ENCODE measurements around the gene RELN.

The RELN gene

DNA sequence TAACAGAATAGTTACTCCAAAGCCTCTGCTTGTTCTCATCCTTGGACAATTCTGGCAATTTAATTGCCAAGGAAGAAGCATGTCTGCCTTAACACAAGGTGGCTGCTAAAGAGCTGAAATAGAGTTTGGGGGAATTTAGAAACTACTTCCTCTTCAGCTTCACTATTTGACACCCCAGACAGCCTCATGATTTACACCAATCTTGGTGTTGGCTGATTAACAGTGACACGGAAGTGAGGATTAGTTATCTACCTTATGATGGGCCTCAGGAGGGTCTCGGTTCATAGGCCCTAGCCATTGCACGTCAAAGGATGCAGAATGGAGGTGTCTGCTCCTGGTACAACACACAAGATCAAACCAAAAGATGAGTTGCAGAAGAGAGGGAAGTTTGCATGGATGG lies 102.4 kb downstream of the RELN start:
- POLR2A ChIA-PET, result no interaction called here
- CTCF ChIA-PET, result no interaction called here
- no peak for DNase-seq (ENCODE audit: extremely low spot score)
- TF ChIP-seq SUZ12 (IDR thresholded peaks at IDR 0.05) (no peak), ELF4 (IDR thresholded peaks at IDR 0.05) (no peak), L3MBTL2 (conservative IDR thresholded peaks at IDR 0.05) (no peak)

DNA sequence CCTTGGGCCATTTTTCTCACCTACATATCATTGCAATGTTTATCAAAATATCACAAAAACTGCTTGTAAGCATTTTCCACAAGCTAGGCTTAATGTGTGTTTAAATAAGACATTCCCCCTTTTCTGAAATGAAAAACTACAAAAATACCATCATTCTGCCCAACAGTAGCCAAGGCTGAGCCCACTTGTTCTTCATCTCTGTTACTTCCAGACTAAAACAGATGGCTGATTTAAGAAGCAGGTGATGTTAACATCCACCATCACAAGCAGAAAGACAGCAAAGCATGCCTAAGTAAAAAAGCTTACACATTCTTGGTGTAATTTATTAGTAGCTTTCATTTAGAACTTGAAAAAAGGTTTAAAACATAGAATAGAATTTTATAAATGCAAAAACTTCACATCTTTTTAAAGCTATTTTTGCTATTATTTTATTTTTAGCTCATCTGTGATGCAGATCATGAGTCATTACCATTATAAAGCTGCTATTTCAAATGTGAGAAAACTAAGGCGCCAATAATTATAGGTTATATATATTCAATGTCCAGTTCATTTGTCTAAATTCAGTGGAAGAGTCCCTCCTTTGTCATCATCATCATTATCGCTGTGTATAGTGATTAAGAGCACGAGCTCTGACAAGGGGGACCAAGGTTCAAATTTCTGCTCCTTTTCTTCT lies 109.4 kb downstream of the RELN start:
- DNase-seq (ENCODE audit: extremely low spot score), result no peak
- no peak for TF ChIP-seq FOXK2 (IDR thresholded peaks at IDR 0.05)
- no peak for TF ChIP-seq LEF1 (IDR thresholded peaks at IDR 0.05; ENCODE audit: borderline replicate concordance)
- no peak for TF ChIP-seq BHLHE40 (IDR thresholded peaks at IDR 0.05; ENCODE audit: borderline replicate concordance)
- TF ChIP-seq ELF4 (IDR thresholded peaks at IDR 0.05), result no peak
- TF ChIP-seq NFRKB (IDR thresholded peaks at IDR 0.05), result no peak
- POLR2A ChIA-PET, result no interaction called here
- CTCF ChIA-PET, result no interaction called here

DNA sequence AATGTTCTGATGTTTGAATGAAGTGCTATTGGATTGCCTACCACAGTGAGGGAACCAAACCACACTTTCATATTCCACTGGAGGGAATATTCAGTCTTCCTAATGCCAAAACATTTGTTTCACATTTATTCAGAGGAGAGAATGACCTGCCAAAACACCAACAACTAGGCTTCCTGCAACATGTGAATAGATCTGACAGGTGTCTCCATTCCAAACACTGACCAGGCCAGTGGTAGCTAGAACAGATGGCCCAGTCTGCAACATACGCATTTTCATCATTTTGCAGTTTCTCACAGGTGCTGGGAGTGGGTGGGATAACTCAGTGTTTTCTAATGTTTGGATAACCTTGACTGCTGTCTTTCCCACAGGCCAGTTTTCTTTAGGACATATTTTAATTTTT lies 110.0 kb downstream of the RELN start:
- ChIA-PET POLR2A (no interaction called here), CTCF (no interaction called here)
- DNase-seq (ENCODE audit: extremely low spot score), result no peak
- TF ChIP-seq ZNF384 (IDR thresholded peaks at IDR 0.05) (no peak), HDGF (IDR thresholded peaks at IDR 0.05; ENCODE audit: borderline replicate concordance) (no peak), L3MBTL2 (conservative IDR thresholded peaks at IDR 0.05) (no peak), BHLHE40 (IDR thresholded peaks at IDR 0.05; ENCODE audit: borderline replicate concordance) (no peak), ARNT (IDR thresholded peaks at IDR 0.05) (no peak)

DNA sequence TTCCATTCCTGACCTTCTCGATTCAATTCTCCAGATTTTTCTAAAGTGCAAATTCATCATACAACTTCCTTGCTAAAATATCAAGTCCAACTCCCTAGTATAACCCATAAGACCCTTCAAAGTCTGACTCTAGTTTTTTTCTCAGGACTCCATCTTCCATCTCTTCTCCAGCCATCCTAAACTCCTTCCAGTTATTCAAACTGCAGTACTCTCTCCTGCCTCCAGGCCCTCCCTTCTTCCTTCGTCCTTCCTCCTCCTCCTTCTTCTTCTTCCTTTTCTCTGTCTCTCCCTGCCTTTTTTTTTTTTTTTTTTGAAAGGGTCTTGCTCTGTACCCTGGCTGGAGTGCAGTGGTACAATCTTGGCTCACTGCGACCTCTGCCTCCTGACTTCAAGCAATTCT lies 111.9 kb downstream of the RELN start:
- DNase-seq (ENCODE audit: extremely low spot score), result no peak
- ChIA-PET POLR2A (no interaction called here), CTCF (no interaction called here)
- TF ChIP-seq SUZ12 (IDR thresholded peaks at IDR 0.05), result no peak
- TF ChIP-seq, protein P1, sequence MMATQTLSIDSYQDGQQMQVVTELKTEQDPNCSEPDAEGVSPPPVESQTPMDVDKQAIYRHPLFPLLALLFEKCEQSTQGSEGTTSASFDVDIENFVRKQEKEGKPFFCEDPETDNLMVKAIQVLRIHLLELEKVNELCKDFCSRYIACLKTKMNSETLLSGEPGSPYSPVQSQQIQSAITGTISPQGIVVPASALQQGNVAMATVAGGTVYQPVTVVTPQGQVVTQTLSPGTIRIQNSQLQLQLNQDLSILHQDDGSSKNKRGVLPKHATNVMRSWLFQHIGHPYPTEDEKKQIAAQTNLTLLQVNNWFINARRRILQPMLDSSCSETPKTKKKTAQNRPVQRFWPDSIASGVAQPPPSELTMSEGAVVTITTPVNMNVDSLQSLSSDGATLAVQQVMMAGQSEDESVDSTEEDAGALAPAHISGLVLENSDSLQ (IDR thresholded peaks at IDR 0.05), result no peak
- no peak for TF ChIP-seq HDGF (IDR thresholded peaks at IDR 0.05; ENCODE audit: borderline replicate concordance)
- no peak for TF ChIP-seq FOXM1 (IDR thresholded peaks at IDR 0.05; ENCODE audit: borderline replicate concordance)
- no peak for TF ChIP-seq LEF1 (IDR thresholded peaks at IDR 0.05; ENCODE audit: borderline replicate concordance)
- no peak for TF ChIP-seq SP1 (IDR thresholded peaks at IDR 0.05)
- no peak for TF ChIP-seq L3MBTL2 (conservative IDR thresholded peaks at IDR 0.05)
- no peak for TF ChIP-seq BHLHE40 (IDR thresholded peaks at IDR 0.05; ENCODE audit: borderline replicate concordance)
- TF ChIP-seq TARDBP (IDR thresholded peaks at IDR 0.05), result no peak
- no peak for TF ChIP-seq CTBP1 (IDR thresholded peaks at IDR 0.05; ENCODE audit: borderline replicate concordance)
- no peak for TF ChIP-seq ZNF384 (IDR thresholded peaks at IDR 0.05)
- no peak for TF ChIP-seq NFRKB (IDR thresholded peaks at IDR 0.05)
- TF ChIP-seq ARNT (IDR thresholded peaks at IDR 0.05), result no peak
- TF ChIP-seq FOXK2 (IDR thresholded peaks at IDR 0.05), result no peak
- no peak for TF ChIP-seq FOXA1 (IDR thresholded peaks at IDR 0.05)
- no peak for TF ChIP-seq ELF4 (IDR thresholded peaks at IDR 0.05)

DNA sequence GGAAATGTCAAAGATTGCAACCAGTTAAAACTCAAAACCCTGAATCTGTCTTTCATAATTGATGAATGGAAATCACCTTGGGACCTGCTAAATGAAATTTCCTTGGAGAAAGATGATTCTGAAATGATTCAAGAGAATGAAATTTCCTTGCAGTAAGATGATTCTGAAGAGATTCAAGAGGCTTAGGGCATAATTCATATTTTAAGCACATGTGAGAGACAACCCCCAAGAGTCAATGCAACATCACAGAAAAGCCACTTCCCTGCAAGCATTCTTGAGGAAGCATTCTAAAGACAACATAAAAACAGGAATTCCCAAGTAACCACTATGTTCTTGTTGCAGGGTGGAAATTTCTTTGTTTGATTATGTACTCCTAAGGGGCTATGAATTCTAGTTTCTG lies 113.7 kb downstream of the RELN start:
- TF ChIP-seq ARNT (IDR thresholded peaks at IDR 0.05), result no peak
- no peak for TF ChIP-seq CTBP1 (IDR thresholded peaks at IDR 0.05; ENCODE audit: borderline replicate concordance)
- no peak for TF ChIP-seq FOXM1 (IDR thresholded peaks at IDR 0.05; ENCODE audit: borderline replicate concordance)
- TF ChIP-seq BHLHE40 (IDR thresholded peaks at IDR 0.05; ENCODE audit: borderline replicate concordance), result no peak
- no peak for TF ChIP-seq SP1 (IDR thresholded peaks at IDR 0.05)
- no peak for TF ChIP-seq SUZ12 (IDR thresholded peaks at IDR 0.05)
- no peak for TF ChIP-seq L3MBTL2 (conservative IDR thresholded peaks at IDR 0.05)
- TF ChIP-seq TARDBP (IDR thresholded peaks at IDR 0.05), result no peak
- TF ChIP-seq FOXA1 (IDR thresholded peaks at IDR 0.05), result no peak
- TF ChIP-seq, protein P1 (IDR thresholded peaks at IDR 0.05), result no peak
- no peak for TF ChIP-seq ELF4 (IDR thresholded peaks at IDR 0.05)
- no peak for TF ChIP-seq ZNF384 (IDR thresholded peaks at IDR 0.05)
- TF ChIP-seq NFRKB (IDR thresholded peaks at IDR 0.05), result no peak
- no peak for TF ChIP-seq FOXK2 (IDR thresholded peaks at IDR 0.05)
- CTCF ChIA-PET, result interaction anchor here (0.6 kb wide), 1 partner anchor 962 kb away, joined by 3 read pairs; no protein-coding TSS in a partner anchor
- DNase-seq (ENCODE audit: extremely low spot score), result no peak
- POLR2A ChIA-PET, result no interaction called here

DNA sequence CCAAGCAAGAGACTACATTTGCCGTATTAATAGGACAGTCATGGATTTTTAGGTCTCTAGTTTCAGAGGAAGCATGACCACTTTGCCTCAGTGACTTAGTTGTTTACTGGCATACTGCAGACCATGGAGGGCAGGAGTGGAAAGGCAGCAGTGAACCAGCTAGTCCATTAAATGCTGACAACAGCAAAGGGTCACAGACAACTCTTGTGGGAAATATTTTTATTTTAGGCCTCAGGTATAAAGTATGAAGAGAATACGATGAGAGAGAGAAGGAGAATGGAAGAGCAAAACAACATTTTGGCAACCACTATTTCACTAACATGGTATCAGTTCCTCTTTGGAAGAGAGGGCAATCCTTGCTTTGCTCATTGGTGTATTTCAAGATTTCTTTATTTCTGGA lies 118.0 kb downstream of the RELN start:
- POLR2A ChIA-PET, result no interaction called here
- no peak for TF ChIP-seq ARNT (IDR thresholded peaks at IDR 0.05)
- TF ChIP-seq NFRKB (IDR thresholded peaks at IDR 0.05), result no peak
- TF ChIP-seq, protein P1 (IDR thresholded peaks at IDR 0.05), result no peak
- no peak for TF ChIP-seq FOXM1 (IDR thresholded peaks at IDR 0.05; ENCODE audit: borderline replicate concordance)
- no peak for TF ChIP-seq HDGF (IDR thresholded peaks at IDR 0.05; ENCODE audit: borderline replicate concordance)
- TF ChIP-seq TARDBP (IDR thresholded peaks at IDR 0.05), result no peak
- TF ChIP-seq CTBP1 (IDR thresholded peaks at IDR 0.05; ENCODE audit: borderline replicate concordance), result no peak
- no peak for TF ChIP-seq BHLHE40 (IDR thresholded peaks at IDR 0.05; ENCODE audit: borderline replicate concordance)
- no peak for TF ChIP-seq FOXA1 (IDR thresholded peaks at IDR 0.05)
- TF ChIP-seq SUZ12 (IDR thresholded peaks at IDR 0.05), result no peak
- TF ChIP-seq ELF4 (IDR thresholded peaks at IDR 0.05), result no peak
- no peak for TF ChIP-seq ZNF384 (IDR thresholded peaks at IDR 0.05)
- no peak for TF ChIP-seq SP1 (IDR thresholded peaks at IDR 0.05)
- no peak for TF ChIP-seq L3MBTL2 (conservative IDR thresholded peaks at IDR 0.05)
- TF ChIP-seq LEF1 (IDR thresholded peaks at IDR 0.05; ENCODE audit: borderline replicate concordance), result no peak
- no peak for TF ChIP-seq FOXK2 (IDR thresholded peaks at IDR 0.05)
- CTCF ChIA-PET, result no interaction called here
- DNase-seq (ENCODE audit: extremely low spot score), result no peak

All from HEK293T (cell line).